Measurements from ENCODE around the gene DAPK3. TPM values are rescaled to one million over a fixed set of nuclear protein-coding genes. Genes with fewer than 3 reads are reported as not detected.

Gene DAPK3
- polyA plus RNA-seq (2013, experiment 1 of 2) = 56.3 TPM
- polyA plus RNA-seq (2013, experiment 2 of 2) = 55.0 TPM

DNA sequence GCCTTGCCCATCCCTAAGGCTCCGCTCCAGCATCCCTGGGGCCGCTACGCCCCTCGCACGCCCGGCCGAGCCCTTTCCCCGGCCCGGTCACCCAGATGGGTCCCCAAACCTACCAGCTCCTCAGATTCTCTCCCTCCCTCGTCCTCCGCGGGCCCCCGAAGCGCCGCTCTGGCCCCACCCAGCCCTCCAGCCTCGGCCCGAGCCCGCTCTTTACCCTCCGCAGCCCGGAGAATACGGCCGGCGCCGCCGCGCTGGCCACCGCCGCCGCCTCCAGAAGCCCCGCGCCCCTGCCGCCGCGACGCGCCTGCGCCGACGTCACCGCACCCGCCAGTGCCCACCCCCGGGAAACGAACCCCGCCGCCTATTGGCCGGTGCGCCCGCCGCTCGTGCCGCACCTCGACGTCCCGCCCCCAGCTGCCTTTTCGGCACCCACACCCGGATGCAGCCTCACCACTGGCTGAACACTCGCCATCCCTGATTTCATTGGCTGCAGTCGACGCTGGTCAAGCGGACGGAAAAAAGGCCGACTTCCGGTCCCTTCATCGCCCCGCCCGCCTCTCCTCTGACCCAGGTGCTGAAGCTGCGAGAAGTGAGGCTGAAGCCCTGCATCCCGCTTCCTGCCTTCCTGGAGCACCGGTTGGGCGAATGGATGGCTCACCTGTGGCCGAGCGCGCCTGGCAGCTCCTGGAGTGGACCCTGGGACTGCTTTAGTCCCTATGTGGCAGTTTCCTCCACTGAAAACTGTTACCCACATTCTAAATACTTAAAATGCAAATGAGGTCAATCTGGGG, at the start of gene DAPK3:
Gene DAPK3, minus strand, starts transcription at position 292 of the 791 bp plus-strand sequence. CDS start 1,364 bp downstream, outside the sequence.
- H3K4ac ChIP-seq (ENCODE audit: low read length) = no peak within 1 kb of the TSS
- peak within 1 kb of the TSS; percentile 88 to 91 for H3K4me3 ChIP-seq (ENCODE audit: low read length in 2 of 2)
- no peak within 1 kb of the TSS for H4K8ac ChIP-seq (ENCODE audit: low read depth, low read length)
- peak within 1 kb of the TSS; percentile 92 for H2AFZ ChIP-seq (ENCODE audit: low read length)
- H3K14ac ChIP-seq (ENCODE audit: low read length) = peak within 1 kb of the TSS; percentile 97
- H3K4me2 ChIP-seq (ENCODE audit: insufficient read depth, low read length, poor library complexity, severe bottlenecking) = peak within 1 kb of the TSS; percentile 75
- H3K79me1 ChIP-seq (ENCODE audit: low read depth, low read length) = peaks cover 10% of the 10 kb centered on the region
- peak within 1 kb of the TSS; percentile 95 for H3K23ac ChIP-seq (ENCODE audit: low read depth, low read length, poor library complexity)
- no peak within 1 kb of the TSS for H4K91ac ChIP-seq (ENCODE audit: low read depth, low read length, poor library complexity)
- H3K36me3 ChIP-seq (replicated peaks in 1 of 2; ENCODE audit: control insufficient read depth in 2 of 2, insufficient read depth in 2 of 2, low read length in 2 of 2) = peaks cover 24 to 42% of the 10 kb centered on the region in 2 donors
- H3K9ac ChIP-seq (ENCODE audit: low read depth, low read length, poor library complexity) = peak within 1 kb of the TSS; percentile 97
- H2BK5ac ChIP-seq (ENCODE audit: low read length) = peak within 1 kb of the TSS; percentile 99
- H2BK15ac ChIP-seq (ENCODE audit: low read length) = peak within 1 kb of the TSS; percentile 93
- peak within 1 kb of the TSS; percentile 99 for H3K18ac ChIP-seq (ENCODE audit: low read length)
- peaks cover 19 to 25% of the 10 kb centered on the region in 2 donors for H3K4me1 ChIP-seq (ENCODE audit: control insufficient read depth in 2 of 2, insufficient read depth in 1 of 2, low read depth in 1 of 2, low read length in 2 of 2)
- peak; percentile 95 for DNase-seq (ENCODE audit: low spot score)
- H2BK120ac ChIP-seq (ENCODE audit: low read depth, low read length) = no peak within 1 kb of the TSS
- peak within 1 kb of the TSS; percentile 92 for H2AK5ac ChIP-seq (ENCODE audit: low read depth, low read length)
- no peaks in the 10 kb centered on the region for H3K27me3 ChIP-seq (ENCODE audit: control insufficient read depth in 3 of 3, insufficient read depth in 3 of 3, low read depth in 1 of 3, low read length in 3 of 3)
- H3K9me3 ChIP-seq (replicated peaks in 1 of 2; ENCODE audit: control insufficient read depth in 2 of 2, insufficient read depth in 1 of 2, low read depth in 1 of 2, low read length in 2 of 2) = no peaks in the 10 kb centered on the region
- no peak within 1 kb of the TSS for H2BK12ac ChIP-seq (ENCODE audit: low read length)
- H3K27ac ChIP-seq (replicated peaks; ENCODE audit: low read length) = peak within 1 kb of the TSS; percentile 82
- no CpG with 5 or more reads among the region's 73 CpGs for WGBS, 2 donors (ENCODE audit: extremely low coverage in 2 of 2, insufficient read length in 2 of 2, insufficient replicate concordance in 1 of 2)

DNA sequence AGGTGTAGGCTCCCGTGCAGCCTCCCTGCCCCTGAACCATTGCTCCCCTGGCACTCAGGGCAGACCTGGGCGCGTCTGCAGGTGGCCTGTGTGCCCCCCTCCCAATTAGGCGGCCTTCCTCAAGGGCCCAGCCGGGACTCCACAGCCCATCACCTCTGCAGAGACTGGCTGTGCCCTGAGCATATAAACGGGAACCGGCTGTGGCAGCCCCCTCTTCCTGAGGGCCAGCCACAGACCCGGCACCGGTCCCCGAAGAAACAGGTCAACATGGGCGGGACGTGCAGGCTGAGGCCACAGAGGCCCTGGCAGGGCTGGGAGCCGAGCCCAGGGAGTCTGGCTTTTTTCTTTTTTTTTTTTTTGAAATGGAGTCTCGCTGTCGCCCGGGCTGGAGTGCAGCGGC, 48.7 kb upstream of the DAPK3 start:
- no CpG with 5 or more reads among the region's 17 CpGs for WGBS, 2 donors (ENCODE audit: extremely low coverage in 2 of 2, insufficient read length in 2 of 2, insufficient replicate concordance in 1 of 2)
- H3K9me3 ChIP-seq (replicated peaks in 1 of 2; ENCODE audit: control insufficient read depth in 2 of 2, insufficient read depth in 1 of 2, low read depth in 1 of 2, low read length in 2 of 2) = no peaks in the 10 kb centered on the region
- H3K36me3 ChIP-seq (replicated peaks in 1 of 2; ENCODE audit: control insufficient read depth in 2 of 2, insufficient read depth in 2 of 2, low read length in 2 of 2) = peaks cover 27 to 79% of the 10 kb centered on the region in 2 donors

DNA sequence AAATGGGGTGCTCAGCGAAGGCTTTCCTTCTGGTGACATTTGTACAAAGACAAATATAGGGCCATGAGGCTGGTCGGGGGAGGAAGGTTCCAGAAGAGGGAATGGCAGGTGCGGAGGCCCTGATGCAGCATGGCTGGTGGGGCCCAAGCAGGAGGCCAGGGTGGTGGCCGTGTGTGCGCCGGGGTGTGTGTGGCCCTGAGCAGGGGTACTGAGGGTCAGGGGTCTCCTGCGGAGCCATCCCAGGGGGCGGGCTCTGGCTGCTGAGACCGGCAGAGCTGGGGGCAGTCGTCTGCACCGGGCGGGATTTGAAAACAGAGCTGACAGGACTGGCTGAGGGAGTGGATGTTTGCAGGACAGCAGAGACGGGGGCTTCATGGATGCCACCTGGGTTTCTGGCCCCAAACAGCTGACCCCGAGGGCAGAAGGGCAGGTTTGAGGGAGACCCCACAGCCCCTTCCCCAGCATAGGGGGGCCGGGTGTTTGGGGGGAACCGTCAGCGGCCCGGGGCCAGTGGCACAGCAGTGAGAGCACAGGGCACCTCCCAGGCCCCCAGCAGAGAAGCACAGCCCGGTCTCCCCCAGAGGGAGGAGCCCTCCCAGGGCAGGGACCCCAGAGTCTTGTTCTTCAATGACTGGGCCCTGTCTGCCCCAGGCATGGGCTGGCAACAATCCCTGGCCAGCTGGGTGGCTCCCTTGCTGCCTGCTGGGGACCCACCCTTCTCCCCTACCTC, 48.0 kb upstream of the DAPK3 start:
- H3K4me2 ChIP-seq (ENCODE audit: insufficient read depth, low read length, poor library complexity, severe bottlenecking) = no peak overlapping the region
- no peaks in the 10 kb centered on the region for H3K4me1 ChIP-seq (ENCODE audit: control insufficient read depth in 2 of 2, insufficient read depth in 1 of 2, low read depth in 1 of 2, low read length in 2 of 2)
- no peak overlapping the region for H2BK15ac ChIP-seq (ENCODE audit: low read length)
- no peaks in the 10 kb centered on the region for H3K27me3 ChIP-seq (ENCODE audit: control insufficient read depth in 3 of 3, insufficient read depth in 3 of 3, low read depth in 1 of 3, low read length in 3 of 3)
- H3K9ac ChIP-seq (ENCODE audit: low read depth, low read length, poor library complexity) = peak overlapping the region; percentile 77
- peaks cover 35% of the 10 kb centered on the region for H3K79me1 ChIP-seq (ENCODE audit: low read depth, low read length)
- WGBS, 2 donors (ENCODE audit: extremely low coverage in 2 of 2, insufficient read length in 2 of 2, insufficient replicate concordance in 1 of 2) = no CpG with 5 or more reads among the region's 19 CpGs
- H2BK120ac ChIP-seq (ENCODE audit: low read depth, low read length) = no peak overlapping the region
- no peak overlapping the region for H2AFZ ChIP-seq (ENCODE audit: low read length)
- H2AK5ac ChIP-seq (ENCODE audit: low read depth, low read length) = no peak overlapping the region
- no peak overlapping the region for H2BK5ac ChIP-seq (ENCODE audit: low read length)
- H3K4me3 ChIP-seq (ENCODE audit: low read length in 2 of 2) = no peak overlapping the region
- H2BK12ac ChIP-seq (ENCODE audit: low read length) = no peak overlapping the region
- H3K23ac ChIP-seq (ENCODE audit: low read depth, low read length, poor library complexity) = no peak overlapping the region
- no peak overlapping the region for H3K14ac ChIP-seq (ENCODE audit: low read length)
- DNase-seq (ENCODE audit: low spot score) = no peak
- no peak overlapping the region for H4K8ac ChIP-seq (ENCODE audit: low read depth, low read length)
- H3K18ac ChIP-seq (ENCODE audit: low read length) = no peak overlapping the region
- H4K91ac ChIP-seq (ENCODE audit: low read depth, low read length, poor library complexity) = no peak overlapping the region
- peaks cover 27 to 79% of the 10 kb centered on the region in 2 donors for H3K36me3 ChIP-seq (replicated peaks in 1 of 2; ENCODE audit: control insufficient read depth in 2 of 2, insufficient read depth in 2 of 2, low read length in 2 of 2)
- H3K27ac ChIP-seq (replicated peaks; ENCODE audit: low read length) = no peak overlapping the region
- no peaks in the 10 kb centered on the region for H3K9me3 ChIP-seq (replicated peaks in 1 of 2; ENCODE audit: control insufficient read depth in 2 of 2, insufficient read depth in 1 of 2, low read depth in 1 of 2, low read length in 2 of 2)
- no peak overlapping the region for H3K4ac ChIP-seq (ENCODE audit: low read length)

More for the DNA sequence above, 48.7 kb upstream of the DAPK3 start:
- H3K4me2 ChIP-seq (ENCODE audit: insufficient read depth, low read length, poor library complexity, severe bottlenecking) = no peak overlapping the region
- H3K18ac ChIP-seq (ENCODE audit: low read length) = no peak overlapping the region
- H3K27me3 ChIP-seq (ENCODE audit: control insufficient read depth in 3 of 3, insufficient read depth in 3 of 3, low read depth in 1 of 3, low read length in 3 of 3) = no peaks in the 10 kb centered on the region
- no peak overlapping the region for H4K91ac ChIP-seq (ENCODE audit: low read depth, low read length, poor library complexity)
- no peak overlapping the region for H2AFZ ChIP-seq (ENCODE audit: low read length)
- H3K14ac ChIP-seq (ENCODE audit: low read length) = no peak overlapping the region
- peak overlapping the region; percentile 65 for H3K23ac ChIP-seq (ENCODE audit: low read depth, low read length, poor library complexity)
- peak overlapping the region; percentile 77 for H3K9ac ChIP-seq (ENCODE audit: low read depth, low read length, poor library complexity)
- H2BK15ac ChIP-seq (ENCODE audit: low read length) = no peak overlapping the region
- H3K4me3 ChIP-seq (ENCODE audit: low read length in 2 of 2) = no peak overlapping the region
- H3K27ac ChIP-seq (replicated peaks; ENCODE audit: low read length) = no peak overlapping the region
- no peak overlapping the region for H2BK5ac ChIP-seq (ENCODE audit: low read length)
- H2AK5ac ChIP-seq (ENCODE audit: low read depth, low read length) = no peak overlapping the region
- no peaks in the 10 kb centered on the region for H3K4me1 ChIP-seq (ENCODE audit: control insufficient read depth in 2 of 2, insufficient read depth in 1 of 2, low read depth in 1 of 2, low read length in 2 of 2)
- H3K79me1 ChIP-seq (ENCODE audit: low read depth, low read length) = peaks cover 35% of the 10 kb centered on the region
- no peak overlapping the region for H2BK12ac ChIP-seq (ENCODE audit: low read length)
- no peak for DNase-seq (ENCODE audit: low spot score)
- no peak overlapping the region for H3K4ac ChIP-seq (ENCODE audit: low read length)
- H2BK120ac ChIP-seq (ENCODE audit: low read depth, low read length) = no peak overlapping the region
- no peak overlapping the region for H4K8ac ChIP-seq (ENCODE audit: low read depth, low read length)

DNA sequence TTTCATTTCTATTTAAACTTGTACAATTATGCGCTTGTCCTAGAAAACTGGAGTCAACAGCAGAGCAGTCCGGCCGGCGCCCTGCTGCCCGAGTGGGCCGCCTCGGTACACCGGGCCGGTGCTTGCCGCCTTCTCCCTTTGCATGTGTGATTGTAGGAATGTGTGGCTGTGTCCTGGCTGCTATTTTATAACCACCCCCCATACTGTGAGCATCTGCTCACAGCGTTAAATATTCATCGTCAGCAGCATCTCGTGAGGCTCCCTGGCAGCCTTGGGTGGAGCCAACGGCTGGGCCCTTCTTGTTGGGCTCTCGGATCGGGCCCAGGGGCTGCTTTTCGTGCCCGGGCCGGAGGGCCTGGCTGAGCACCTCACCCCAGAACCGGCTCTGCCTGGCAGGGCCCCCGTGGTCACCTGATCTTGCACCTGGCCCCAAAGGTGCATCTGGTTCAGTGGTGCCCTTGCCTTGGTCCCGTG, 47.3 kb upstream of the DAPK3 start:
- Histone ChIP-seq H2AFZ (ENCODE audit: low read length) (no peak overlapping the region), H3K27ac (replicated peaks; ENCODE audit: low read length) (no peak overlapping the region), H3K4me3 (ENCODE audit: low read length in 2 of 2) (no peak overlapping the region), H2BK5ac (ENCODE audit: low read length) (no peak overlapping the region), H3K23ac (ENCODE audit: low read depth, low read length, poor library complexity) (no peak overlapping the region), H3K4me1 (ENCODE audit: control insufficient read depth in 2 of 2, insufficient read depth in 1 of 2, low read depth in 1 of 2, low read length in 2 of 2) (no peaks in the 10 kb centered on the region), H3K9me3 (replicated peaks in 1 of 2; ENCODE audit: control insufficient read depth in 2 of 2, insufficient read depth in 1 of 2, low read depth in 1 of 2, low read length in 2 of 2) (no peaks in the 10 kb centered on the region), H2BK15ac (ENCODE audit: low read length) (no peak overlapping the region), H2AK5ac (ENCODE audit: low read depth, low read length) (no peak overlapping the region), H4K91ac (ENCODE audit: low read depth, low read length, poor library complexity) (no peak overlapping the region), H4K8ac (ENCODE audit: low read depth, low read length) (no peak overlapping the region), H3K4me2 (ENCODE audit: insufficient read depth, low read length, poor library complexity, severe bottlenecking) (no peak overlapping the region), H3K79me1 (ENCODE audit: low read depth, low read length) (peaks cover 37% of the 10 kb centered on the region), H2BK120ac (ENCODE audit: low read depth, low read length) (no peak overlapping the region), H3K27me3 (ENCODE audit: control insufficient read depth in 3 of 3, insufficient read depth in 3 of 3, low read depth in 1 of 3, low read length in 3 of 3) (no peaks in the 10 kb centered on the region), H3K14ac (ENCODE audit: low read length) (no peak overlapping the region), H3K18ac (ENCODE audit: low read length) (no peak overlapping the region), H2BK12ac (ENCODE audit: low read length) (no peak overlapping the region), H3K9ac (ENCODE audit: low read depth, low read length, poor library complexity) (no peak overlapping the region), H3K4ac (ENCODE audit: low read length) (no peak overlapping the region), H3K36me3 (replicated peaks in 1 of 2; ENCODE audit: control insufficient read depth in 2 of 2, insufficient read depth in 2 of 2, low read length in 2 of 2) (peaks cover 33 to 79% of the 10 kb centered on the region in 2 donors)
- no peak for DNase-seq (ENCODE audit: low spot score)
- no CpG with 5 or more reads among the region's 22 CpGs for WGBS, 2 donors (ENCODE audit: extremely low coverage in 2 of 2, insufficient read length in 2 of 2, insufficient replicate concordance in 1 of 2)
